DOHH2 (cell line): ENCODE data around the gene SLC4A1AP.

Source experiments
- EZH2phosphoT487 ChIP-seq: fragments of 200-600 bp; sonication (generic); IDR thresholded peaks from 2 replicates; pipeline ENCODE4 v1.6.1; 2017; ENCODE audit warnings: borderline replicate concordance, mild to moderate bottlenecking, antibody characterized with exemption, low read length, moderate library complexity, mixed read lengths
- TF ChIP-seq, protein P1 (sequence below): fragments of 200-600 bp; sonication (generic); IDR thresholded peaks from one replicate; pipeline ENCODE4 v1.5.1; 2014; ENCODE audit warnings: antibody characterized with exemption, mild to moderate bottlenecking, low read depth, low read length; ENCODE audit not compliant: poor library complexity, severe bottlenecking

DNA sequence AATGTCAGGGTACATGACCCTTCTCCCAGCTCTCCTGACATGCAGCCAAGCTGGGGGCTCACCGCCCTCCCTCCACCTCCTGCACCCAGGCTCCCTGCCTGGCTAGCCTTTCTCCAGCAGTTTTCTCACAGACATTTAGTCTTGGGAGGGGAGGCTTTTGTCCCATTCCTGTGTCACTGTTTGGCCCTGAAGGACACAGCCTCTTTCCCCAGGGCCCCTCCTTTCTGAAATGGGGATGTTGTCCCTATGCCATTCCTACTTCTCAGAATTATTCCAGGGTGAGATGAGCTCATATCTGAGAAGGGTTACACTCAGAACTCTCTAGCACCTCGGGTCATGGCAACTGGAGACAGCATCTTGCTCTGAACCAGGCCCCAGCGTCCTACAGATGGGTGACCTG lies 60.5 kb downstream of the SLC4A1AP start:
- TF ChIP-seq, protein P1, sequence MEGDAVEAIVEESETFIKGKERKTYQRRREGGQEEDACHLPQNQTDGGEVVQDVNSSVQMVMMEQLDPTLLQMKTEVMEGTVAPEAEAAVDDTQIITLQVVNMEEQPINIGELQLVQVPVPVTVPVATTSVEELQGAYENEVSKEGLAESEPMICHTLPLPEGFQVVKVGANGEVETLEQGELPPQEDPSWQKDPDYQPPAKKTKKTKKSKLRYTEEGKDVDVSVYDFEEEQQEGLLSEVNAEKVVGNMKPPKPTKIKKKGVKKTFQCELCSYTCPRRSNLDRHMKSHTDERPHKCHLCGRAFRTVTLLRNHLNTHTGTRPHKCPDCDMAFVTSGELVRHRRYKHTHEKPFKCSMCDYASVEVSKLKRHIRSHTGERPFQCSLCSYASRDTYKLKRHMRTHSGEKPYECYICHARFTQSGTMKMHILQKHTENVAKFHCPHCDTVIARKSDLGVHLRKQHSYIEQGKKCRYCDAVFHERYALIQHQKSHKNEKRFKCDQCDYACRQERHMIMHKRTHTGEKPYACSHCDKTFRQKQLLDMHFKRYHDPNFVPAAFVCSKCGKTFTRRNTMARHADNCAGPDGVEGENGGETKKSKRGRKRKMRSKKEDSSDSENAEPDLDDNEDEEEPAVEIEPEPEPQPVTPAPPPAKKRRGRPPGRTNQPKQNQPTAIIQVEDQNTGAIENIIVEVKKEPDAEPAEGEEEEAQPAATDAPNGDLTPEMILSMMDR, result no peak
- no peak for TF ChIP-seq EZH2phosphoT487
